Measurements from ENCODE around the gene LACTB.
"Not testable (repeated sequence)": the region's sequence is repeated elsewhere in the genome, so short reads cannot be mapped to it uniquely, and the experiment has no call there.

Gene LACTB

GRCh38 chr15:63104727-63105126, 16.9 kb upstream of the LACTB start:
- no peaks in the 10 kb centered on the region for H3K4me1 ChIP-seq
- peaks cover 4% of the 10 kb centered on the region for H3K9me3 ChIP-seq
- no peaks in the 10 kb centered on the region for H3K27me3 ChIP-seq
- no peak overlapping the region for H3K4me3 ChIP-seq (ENCODE audit: low read depth, low read length)
- no peak for TF ChIP-seq CTCF (IDR thresholded peaks at IDR 0.05; ENCODE audit: low read depth, low read length)
- no peaks in the 10 kb centered on the region for H3K36me3 ChIP-seq
- no peak for DNase-seq

- peak; percentile 22 for DNase-seq
These were observed 16.3 kb upstream of the LACTB start for GRCh38 chr15:63105354-63105753.

GRCh38 chr15:63107895-63108546, 13.6 kb upstream of the LACTB start:
- DNase-seq: no peak

More at GRCh38 chr15:63105354-63105753, 16.3 kb upstream of the LACTB start:
- not testable (repeated sequence) for H3K36me3 ChIP-seq; H3K27me3 ChIP-seq; H3K4me1 ChIP-seq; H3K4me3 ChIP-seq (ENCODE audit: low read depth, low read length); H3K9me3 ChIP-seq

GRCh38 chr15:63109498-63109897, 12.2 kb upstream of the LACTB start:
- Histone ChIP-seq H3K36me3 (no peaks in the 10 kb centered on the region), H3K4me1 (no peaks in the 10 kb centered on the region), H3K9me3 (peaks cover 4% of the 10 kb centered on the region; the same call in 1 of the 2 replicates), H3K4me3 (ENCODE audit: low read depth, low read length) (no peak overlapping the region), H3K27me3 (no peaks in the 10 kb centered on the region)
- no peak for TF ChIP-seq CTCF (IDR thresholded peaks at IDR 0.05; ENCODE audit: low read depth, low read length)
- DNase-seq: no peak

More at GRCh38 chr15:63107895-63108546, 13.6 kb upstream of the LACTB start:
- TF ChIP-seq CTCF (IDR thresholded peaks at IDR 0.05; ENCODE audit: low read depth, low read length): no peak
- H3K4me3 ChIP-seq (ENCODE audit: low read depth, low read length): no peak overlapping the region
- no peaks in the 10 kb centered on the region for H3K36me3 ChIP-seq
- H3K4me1 ChIP-seq: no peaks in the 10 kb centered on the region
- peaks cover 4% of the 10 kb centered on the region; the same call in 1 of the 2 replicates for H3K9me3 ChIP-seq
- H3K27me3 ChIP-seq: no peaks in the 10 kb centered on the region

GRCh38 chr15:63109920-63110319, 11.7 kb upstream of the LACTB start:
- Histone ChIP-seq H3K36me3 (no peaks in the 10 kb centered on the region), H3K4me3 (ENCODE audit: low read depth, low read length) (no peak overlapping the region), H3K4me1 (no peaks in the 10 kb centered on the region), H3K27me3 (no peaks in the 10 kb centered on the region), H3K9me3 (peaks cover 4% of the 10 kb centered on the region; the same call in 1 of the 2 replicates)
- no peak for DNase-seq
- TF ChIP-seq CTCF (IDR thresholded peaks at IDR 0.05; ENCODE audit: low read depth, low read length): no peak

- no peaks in the 10 kb centered on the region for H3K36me3 ChIP-seq
- H3K9me3 ChIP-seq: peaks cover 4% of the 10 kb centered on the region; the same call in 1 of the 2 replicates
- TF ChIP-seq CTCF (IDR thresholded peaks at IDR 0.05; ENCODE audit: low read depth, low read length): no peak
- no peak overlapping the region for H3K4me3 ChIP-seq (ENCODE audit: low read depth, low read length)
- no peaks in the 10 kb centered on the region for H3K27me3 ChIP-seq
- no peaks in the 10 kb centered on the region for H3K4me1 ChIP-seq
- peak; percentile 24 for DNase-seq
These were observed 11.1 kb upstream of the LACTB start for GRCh38 chr15:63110428-63111026.

Measured in BE2C (cell line).